Measurements from ENCODE around the gene EVA1C. TPM values are rescaled to one million over a fixed set of nuclear protein-coding genes. Genes with fewer than 3 reads are reported as not detected.

The EVA1C gene
- total RNA-seq, 1 donor from 2014 or later = 1.2 TPM

- Mint-ChIP-seq H3K27ac (no peak overlapping the region), H3K36me3 (peaks cover 9% of the 10 kb centered on the region), H3K4me3 (no peak overlapping the region), H3K9me3 (no peaks in the 10 kb centered on the region), H3K4me1 (peaks cover 7% of the 10 kb centered on the region), H3K27me3 (ENCODE audit: insufficient read depth, low read depth) (no peaks in the 10 kb centered on the region)
- H3K79me2 ChIP-seq (ENCODE audit: low read depth) = no peaks in the 10 kb centered on the region
- TF ChIP-seq EZH2 (IDR thresholded peaks at IDR 0.05) (no peak), EZH2phosphoT487 (IDR thresholded peaks at IDR 0.05) (no peak), CTCF (IDR thresholded peaks at IDR 0.05) (no peak)
- no peak overlapping the region for H3K9ac ChIP-seq
- no peaks in the 10 kb centered on the region for H3K4me1 ChIP-seq
- H3K27me3 ChIP-seq = no peaks in the 10 kb centered on the region
- no peaks in the 10 kb centered on the region for H3F3A ChIP-seq (ENCODE audit: low read depth)
- H3K4me2 ChIP-seq = no peak overlapping the region
- DNase-seq (ENCODE audit: low spot score) = no peak
- no peak overlapping the region for H3K27ac ChIP-seq
- no peaks in the 10 kb centered on the region for H3K9me3 ChIP-seq (ENCODE audit: low read depth)
- H3K4me3 ChIP-seq = no peak overlapping the region
- peaks cover 7% of the 10 kb centered on the region for H3K36me3 ChIP-seq
- no peak overlapping the region for H2AFZ ChIP-seq (replicated peaks)
- H4K20me1 ChIP-seq (ENCODE audit: low read depth) = peaks cover 3% of the 10 kb centered on the region
These were observed 41.3 kb upstream of the EVA1C start for GRCh38 chr21:32370998-32371766.

- Histone ChIP-seq H2AFZ (replicated peaks) (no peak overlapping the region), H3K27ac (no peak overlapping the region), H3K4me1 (no peaks in the 10 kb centered on the region), H3K79me2 (ENCODE audit: low read depth) (no peaks in the 10 kb centered on the region), H3K9ac (no peak overlapping the region), H3K9me3 (ENCODE audit: low read depth) (no peaks in the 10 kb centered on the region), H3K36me3 (peaks cover 7% of the 10 kb centered on the region), H3F3A (ENCODE audit: low read depth) (no peaks in the 10 kb centered on the region), H4K20me1 (ENCODE audit: low read depth) (peaks cover 3% of the 10 kb centered on the region), H3K4me3 (no peak overlapping the region), H3K4me2 (no peak overlapping the region), H3K27me3 (no peaks in the 10 kb centered on the region)
- peaks cover 5% of the 10 kb centered on the region for H3K36me3 Mint-ChIP-seq
- TF ChIP-seq CTCF (IDR thresholded peaks at IDR 0.05) (no peak), EZH2phosphoT487 (IDR thresholded peaks at IDR 0.05) (no peak), EZH2 (IDR thresholded peaks at IDR 0.05) (no peak)
- DNase-seq (ENCODE audit: low spot score) = no peak
- no peak overlapping the region for H3K4me3 Mint-ChIP-seq
- H3K27me3 Mint-ChIP-seq (ENCODE audit: insufficient read depth, low read depth) = no peaks in the 10 kb centered on the region
- peaks cover 7% of the 10 kb centered on the region for H3K4me1 Mint-ChIP-seq
- H3K9me3 Mint-ChIP-seq = no peaks in the 10 kb centered on the region
- H3K27ac Mint-ChIP-seq = no peak overlapping the region
These were observed 40.6 kb upstream of the EVA1C start for GRCh38 chr21:32371913-32372314.

- no peak overlapping the region for H3K27ac ChIP-seq
- H3K4me1 ChIP-seq = no peaks in the 10 kb centered on the region
- Mint-ChIP-seq H3K27me3 (ENCODE audit: insufficient read depth, low read depth) (no peaks in the 10 kb centered on the region), H3K36me3 (peaks cover 5% of the 10 kb centered on the region), H3K9me3 (no peaks in the 10 kb centered on the region), H3K4me1 (peaks cover 7% of the 10 kb centered on the region), H3K27ac (no peak overlapping the region), H3K4me3 (no peak overlapping the region)
- TF ChIP-seq EZH2 (IDR thresholded peaks at IDR 0.05) = no peak
- TF ChIP-seq CTCF (IDR thresholded peaks at IDR 0.05) = no peak
- no peak for TF ChIP-seq EZH2phosphoT487 (IDR thresholded peaks at IDR 0.05)
- no peaks in the 10 kb centered on the region for H3K9me3 ChIP-seq (ENCODE audit: low read depth)
- DNase-seq (ENCODE audit: low spot score) = no peak
- H3F3A ChIP-seq (ENCODE audit: low read depth) = no peaks in the 10 kb centered on the region
- no peak overlapping the region for H3K4me2 ChIP-seq
- H3K79me2 ChIP-seq (ENCODE audit: low read depth) = no peaks in the 10 kb centered on the region
- peaks cover 7% of the 10 kb centered on the region for H3K36me3 ChIP-seq
- H2AFZ ChIP-seq (replicated peaks) = no peak overlapping the region
- H4K20me1 ChIP-seq (ENCODE audit: low read depth) = peaks cover 3% of the 10 kb centered on the region
- no peak overlapping the region for H3K9ac ChIP-seq
- no peaks in the 10 kb centered on the region for H3K27me3 ChIP-seq
- no peak overlapping the region for H3K4me3 ChIP-seq
These were observed 39.8 kb upstream of the EVA1C start for GRCh38 chr21:32372755-32373154.

Measured in neural progenitor cell (in vitro differentiated cells).